PFSK-1 (cell line): Measurements from ENCODE around the gene HTR1D.

Source experiments
- POLR2AphosphoS5 ChIP-seq: IDR thresholded peaks from 2 replicates; pipeline ENCODE4 v1.6.1; 2012; ENCODE audit warnings: low read depth, mild to moderate bottlenecking, control low read depth, low read length, moderate library complexity
- TAF1 ChIP-seq: IDR thresholded peaks from 2 replicates; pipeline ENCODE4 v1.6.1; 2012; ENCODE audit warnings: low read length, control low read depth, borderline replicate concordance; ENCODE audit not compliant: insufficient read depth
- TF ChIP-seq, protein P1 (sequence below), 2 experiments: IDR thresholded peaks; 2 replicates each; pipeline versions ENCODE4 v1.6.1 to v1.8.0; 2011 to 2012; ENCODE audit warnings: low read depth in 2 of 2, low read length in 2 of 2, control low read depth in 1 of 2, inconsistent platforms in 1 of 2, mild to moderate bottlenecking in 1 of 2, moderate library complexity in 1 of 2; ENCODE audit not compliant: insufficient read depth in 1 of 2

DNA sequence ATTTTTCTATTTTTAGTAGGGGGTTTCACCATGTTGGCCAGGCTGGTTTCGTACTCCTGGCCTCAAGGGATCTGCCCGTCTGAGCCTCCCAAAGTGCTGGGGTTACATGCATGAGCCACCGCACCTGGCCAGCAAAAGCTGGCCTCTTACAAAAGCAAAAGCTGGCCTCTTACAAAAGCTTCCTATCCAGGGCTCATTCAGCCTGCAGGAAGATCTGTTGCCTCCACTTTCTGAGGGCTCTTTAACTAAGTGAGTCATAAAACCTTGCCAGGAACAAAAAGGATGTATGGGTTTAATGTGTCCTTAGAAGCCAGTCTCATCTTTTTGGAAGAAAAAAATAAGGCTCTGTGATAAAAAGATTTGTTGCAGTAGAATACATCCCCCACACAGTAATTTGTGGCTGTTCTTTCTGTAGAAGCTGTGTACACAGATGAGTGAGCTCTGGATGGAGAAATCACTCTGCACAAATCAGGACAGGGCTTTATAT, 15.0 kb downstream of the HTR1D start:
- TF ChIP-seq POLR2AphosphoS5 (no peak), TAF1 (no peak)
- TF ChIP-seq, protein P1, sequence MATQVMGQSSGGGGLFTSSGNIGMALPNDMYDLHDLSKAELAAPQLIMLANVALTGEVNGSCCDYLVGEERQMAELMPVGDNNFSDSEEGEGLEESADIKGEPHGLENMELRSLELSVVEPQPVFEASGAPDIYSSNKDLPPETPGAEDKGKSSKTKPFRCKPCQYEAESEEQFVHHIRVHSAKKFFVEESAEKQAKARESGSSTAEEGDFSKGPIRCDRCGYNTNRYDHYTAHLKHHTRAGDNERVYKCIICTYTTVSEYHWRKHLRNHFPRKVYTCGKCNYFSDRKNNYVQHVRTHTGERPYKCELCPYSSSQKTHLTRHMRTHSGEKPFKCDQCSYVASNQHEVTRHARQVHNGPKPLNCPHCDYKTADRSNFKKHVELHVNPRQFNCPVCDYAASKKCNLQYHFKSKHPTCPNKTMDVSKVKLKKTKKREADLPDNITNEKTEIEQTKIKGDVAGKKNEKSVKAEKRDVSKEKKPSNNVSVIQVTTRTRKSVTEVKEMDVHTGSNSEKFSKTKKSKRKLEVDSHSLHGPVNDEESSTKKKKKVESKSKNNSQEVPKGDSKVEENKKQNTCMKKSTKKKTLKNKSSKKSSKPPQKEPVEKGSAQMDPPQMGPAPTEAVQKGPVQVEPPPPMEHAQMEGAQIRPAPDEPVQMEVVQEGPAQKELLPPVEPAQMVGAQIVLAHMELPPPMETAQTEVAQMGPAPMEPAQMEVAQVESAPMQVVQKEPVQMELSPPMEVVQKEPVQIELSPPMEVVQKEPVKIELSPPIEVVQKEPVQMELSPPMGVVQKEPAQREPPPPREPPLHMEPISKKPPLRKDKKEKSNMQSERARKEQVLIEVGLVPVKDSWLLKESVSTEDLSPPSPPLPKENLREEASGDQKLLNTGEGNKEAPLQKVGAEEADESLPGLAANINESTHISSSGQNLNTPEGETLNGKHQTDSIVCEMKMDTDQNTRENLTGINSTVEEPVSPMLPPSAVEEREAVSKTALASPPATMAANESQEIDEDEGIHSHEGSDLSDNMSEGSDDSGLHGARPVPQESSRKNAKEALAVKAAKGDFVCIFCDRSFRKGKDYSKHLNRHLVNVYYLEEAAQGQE (IDR thresholded peaks at IDR 0.05; ENCODE audit: insufficient read depth in 1 of 2, low read depth in 2 of 2, low read length in 2 of 2), result no peak
